H9 (cell line): Measurements from ENCODE around the gene CIART. TPM values are rescaled to one million over a fixed set of nuclear protein-coding genes. Genes with fewer than 3 reads are reported as not detected.
A peak's percentile ranks its signal among the peaks of the same experiment; 100 is the strongest.

Experiments
- DNase-seq: peaks from one replicate; pipeline ENCODE4 v3.0.0-alpha.2; 2017
- H2AFZ ChIP-seq: one replicate; pipeline ENCODE4 v1.6.1; 2013; ENCODE audit warnings: mild to moderate bottlenecking, low read length, control low read depth, moderate library complexity
- H2AK5ac ChIP-seq: 2 replicates; pipeline ENCODE4 v1.6.1; 2013; ENCODE audit warnings: low read length, control low read depth, mixed read lengths; ENCODE audit not compliant: insufficient read length
- H2BK120ac ChIP-seq: one replicate; pipeline ENCODE4 v1.6.1; 2013; ENCODE audit warnings: low read depth, mild to moderate bottlenecking, low read length, control low read depth, inconsistent platforms; ENCODE audit not compliant: poor library complexity, severe bottlenecking
- H2BK12ac ChIP-seq: 2 replicates; pipeline ENCODE4 v1.6.1; 2013; ENCODE audit warnings: low read length, control low read depth, mixed read lengths, low read depth; ENCODE audit not compliant: insufficient read length
- H2BK15ac ChIP-seq: 2 replicates; pipeline ENCODE4 v1.6.1; 2013; ENCODE audit warnings: low read depth, low read length, control low read depth
- H2BK20ac ChIP-seq: one replicate; pipeline ENCODE4 v1.6.1; 2013; ENCODE audit warnings: low read depth, mild to moderate bottlenecking, low read length, control low read depth, inconsistent platforms; ENCODE audit not compliant: poor library complexity, severe bottlenecking
- H2BK5ac ChIP-seq: 2 replicates; pipeline ENCODE4 v1.6.1; 2013; ENCODE audit warnings: low read length, control low read depth, mixed read lengths; ENCODE audit not compliant: insufficient read length
- H3K14ac ChIP-seq: 2 replicates; pipeline ENCODE4 v1.6.1; 2013; ENCODE audit warnings: low read length, control low read depth; ENCODE audit not compliant: insufficient read depth
- H3K18ac ChIP-seq: 2 replicates; pipeline ENCODE4 v1.6.1; 2013; ENCODE audit warnings: low read depth, mild to moderate bottlenecking, mixed read lengths, low read length, control low read depth; ENCODE audit not compliant: insufficient read length
- H3K23ac ChIP-seq: 2 replicates; pipeline ENCODE4 v1.6.1; 2013; ENCODE audit warnings: low read length, control low read depth, mixed read lengths, low read depth; ENCODE audit not compliant: insufficient read length
- H3K23me2 ChIP-seq: 2 replicates; pipeline ENCODE4 v1.6.1; 2013; ENCODE audit warnings: low read depth, mild to moderate bottlenecking, mixed read lengths, low read length, control low read depth; ENCODE audit not compliant: insufficient read length, poor library complexity, severe bottlenecking
- H3K27ac ChIP-seq: 2 replicates; pipeline ENCODE4 v1.5.1; 2013; ENCODE audit warnings: low read length, control low read depth, mixed read lengths, low read depth; ENCODE audit not compliant: insufficient read length
- H3K27me3 ChIP-seq: 2 replicates; pipeline ENCODE4 v1.6.1; 2013; ENCODE audit warnings: low read length, control low read depth, inconsistent platforms; ENCODE audit not compliant: insufficient read depth
- H3K4ac ChIP-seq: 2 replicates; pipeline ENCODE4 v1.6.1; 2013; ENCODE audit warnings: low read depth, mild to moderate bottlenecking, control low read depth, inconsistent platforms, low read length, moderate library complexity
- H3K4me1 ChIP-seq: 2 replicates; pipeline ENCODE4 v1.6.1; 2013; ENCODE audit warnings: low read length, control low read depth, inconsistent platforms; ENCODE audit not compliant: insufficient read depth
- H3K4me2 ChIP-seq: 2 replicates; pipeline ENCODE4 v1.6.1; 2013; ENCODE audit warnings: low read length, control low read depth, mixed read lengths; ENCODE audit not compliant: insufficient read length, insufficient read depth
- H3K56ac ChIP-seq: 2 replicates; pipeline ENCODE4 v1.6.1; 2013; ENCODE audit warnings: low read depth, mild to moderate bottlenecking, mixed read lengths, low read length, control low read depth; ENCODE audit not compliant: insufficient read length
- H3K79me1 ChIP-seq: 2 replicates; pipeline ENCODE4 v1.6.1; 2013; ENCODE audit warnings: low read depth, mild to moderate bottlenecking, moderate library complexity, low read length, control low read depth, inconsistent platforms; ENCODE audit not compliant: insufficient read depth, poor library complexity, severe bottlenecking
- H3K79me2 ChIP-seq: 2 replicates; pipeline ENCODE4 v1.6.1; 2013; ENCODE audit warnings: low read length, control low read depth, inconsistent platforms; ENCODE audit not compliant: insufficient read depth
- H3K9ac ChIP-seq: 2 replicates; pipeline ENCODE4 v1.6.1; 2013; ENCODE audit warnings: low read length, control low read depth, mixed read lengths; ENCODE audit not compliant: insufficient read length; ENCODE audit errors: extremely low read depth
- H3K9me3 ChIP-seq: one replicate; pipeline ENCODE4 v1.6.1; 2013; ENCODE audit warnings: low read depth, low read length, inconsistent platforms; ENCODE audit not compliant: control insufficient read depth
- H3T11ph ChIP-seq: one replicate; pipeline ENCODE4 v1.6.1; 2013; ENCODE audit warnings: mild to moderate bottlenecking, low read length, control low read depth, inconsistent platforms
- H4K20me1 ChIP-seq: one replicate; pipeline ENCODE4 v1.6.1; 2013; ENCODE audit not compliant: control insufficient read depth, insufficient read length, insufficient read depth
- H4K5ac ChIP-seq: 2 replicates; pipeline ENCODE4 v1.6.1; 2013; ENCODE audit warnings: low read depth, mild to moderate bottlenecking, mixed read lengths, low read length, control low read depth; ENCODE audit not compliant: insufficient read length
- H4K8ac ChIP-seq: replicated peaks from 2 replicates; pipeline ENCODE4 v1.6.1; 2013; ENCODE audit warnings: low read length, control low read depth, mixed read lengths, low read depth; ENCODE audit not compliant: insufficient read length
- H4K91ac ChIP-seq: 2 replicates; pipeline ENCODE4 v1.6.1; 2013; ENCODE audit warnings: low read depth, mild to moderate bottlenecking, moderate library complexity, mixed read lengths, low read length, control low read depth; ENCODE audit not compliant: insufficient read length
- H3K27ac Mint-ChIP-seq, 3 experiments: 2 replicates in 2 of 3; 3 replicates in 1 of 3; pipeline ENCODE4 v1.8.0; 2020 to 2021; ENCODE audit warnings: mixed read lengths in 3 of 3, mild to moderate bottlenecking in 1 of 3, moderate library complexity in 1 of 3
- H3K27me3 Mint-ChIP-seq: 2 replicates; pipeline ENCODE4 v1.8.0; 2021; ENCODE audit warnings: low read depth, mild to moderate bottlenecking, moderate library complexity, mixed read lengths
- H3K36me3 Mint-ChIP-seq, 3 experiments: 2 replicates in 2 of 3; 3 replicates in 1 of 3; pipeline ENCODE4 v1.8.0; 2020 to 2021; ENCODE audit warnings: low read depth in 3 of 3, mixed read lengths in 3 of 3; ENCODE audit not compliant: insufficient read depth in 1 of 3
- H3K4me1 Mint-ChIP-seq, 2 experiments: 2 replicates each; pipeline ENCODE4 v1.8.0; 2020; ENCODE audit warnings: mixed read lengths in 2 of 2
- H3K4me3 Mint-ChIP-seq, 2 experiments: 2 replicates in 1 of 2; 3 replicates in 1 of 2; pipeline ENCODE4 v1.8.0; 2020 to 2021; ENCODE audit warnings: mild to moderate bottlenecking in 2 of 2, mixed read lengths in 2 of 2, moderate library complexity in 1 of 2
- H3K9me3 Mint-ChIP-seq, 2 experiments: 2 replicates in 1 of 2; 3 replicates in 1 of 2; pipeline ENCODE4 v1.8.0; 2020; ENCODE audit warnings: mild to moderate bottlenecking in 2 of 2, mixed read lengths in 2 of 2, moderate library complexity in 1 of 2
- CTCF ChIP-seq: fragments of 200-600 bp; sonication (generic); conservative IDR thresholded peaks from 3 replicates; pipeline ENCODE4 v1.8.0; 2021; ENCODE audit warnings: antibody characterized with exemption, mild to moderate bottlenecking
- WGBS: extraction: QIAGEN DNeasy Blood & Tissue Kit; methylation state at CpG from one replicate; pipeline ENCODE4 v1.1.7; 2013; ENCODE audit warnings: missing lambda C conversion rate, low lambda C conversion rate, mixed read lengths; ENCODE audit not compliant: insufficient read length; ENCODE audit errors: extremely low coverage; 5-methylcytosine and 5-hydroxymethylcytosine counted together
- total RNA-seq: library from RNA; stranded (reverse); gene quantifications from 2 replicates; pipeline ENCODE4 v1.2.1, GENCODE V29; 2021

CIART gene
- total RNA-seq, 1 experiment from 2014 or later: 15.6 TPM

DNA sequence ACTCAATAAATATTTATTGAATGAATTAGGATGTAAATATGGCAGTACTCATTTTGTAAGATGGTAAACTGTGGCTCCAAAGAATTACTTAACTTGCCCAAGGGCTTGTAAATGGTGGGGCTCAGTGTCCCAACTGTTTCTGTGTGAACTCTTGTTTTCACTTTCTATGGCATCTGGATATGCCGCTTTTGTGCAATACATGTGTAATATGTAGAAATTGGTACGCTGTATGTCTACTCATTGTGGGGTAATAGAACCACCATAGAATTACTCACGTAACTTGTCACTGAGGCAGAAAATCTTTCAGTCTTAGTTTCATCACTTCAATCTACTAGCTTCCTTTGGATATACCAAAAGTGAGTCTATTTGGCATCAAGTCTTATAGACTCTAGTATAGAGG lies 40.0 kb downstream of the CIART start:
- H3K27ac Mint-ChIP-seq: no peak overlapping the region
- H3K27ac ChIP-seq: no peak overlapping the region
- DNase-seq: no peak
- H2BK20ac ChIP-seq: no peak overlapping the region
- no CpG with 5 or more reads among the region's 3 CpGs for WGBS
- H2BK12ac ChIP-seq: no peak overlapping the region
- peak overlapping the region; percentile 81 for H3K9ac ChIP-seq
- H3K56ac ChIP-seq: no peak overlapping the region
- no peak overlapping the region for H2BK5ac ChIP-seq
- no peak overlapping the region for H4K8ac ChIP-seq
- H3K23ac ChIP-seq: no peak overlapping the region
- peaks cover 12 to 37% (median 37%) of the 10 kb centered on the region in 3 experiments; a peak in 6 of 7 replicates for H3K36me3 Mint-ChIP-seq
- H4K91ac ChIP-seq: no peak overlapping the region
- peaks cover 4 to 5% of the 10 kb centered on the region in 2 experiments; a peak in 2 of 4 replicates for H3K4me1 Mint-ChIP-seq
- no peak overlapping the region for H3T11ph ChIP-seq
- no peak overlapping the region for H2AK5ac ChIP-seq
- TF ChIP-seq CTCF: no peak
- H2BK15ac ChIP-seq: no peak overlapping the region
- no peak overlapping the region for H3K18ac ChIP-seq
- no peak overlapping the region for H3K4ac ChIP-seq
- no peaks in the 10 kb centered on the region for H4K20me1 ChIP-seq
- no peaks in the 10 kb centered on the region for H3K9me3 ChIP-seq
- no peaks in the 10 kb centered on the region for H3K27me3 Mint-ChIP-seq
- no peaks in the 10 kb centered on the region for H3K79me1 ChIP-seq
- H2BK120ac ChIP-seq: no peak overlapping the region
- peak overlapping the region; percentile 99 to 100 for H3K4me3 Mint-ChIP-seq
- no peaks in the 10 kb centered on the region for H3K23me2 ChIP-seq
- peaks cover 13% of the 10 kb centered on the region; the same call in 1 of the 2 replicates for H3K79me2 ChIP-seq
- no peak overlapping the region for H2AFZ ChIP-seq
- no peak overlapping the region for H3K14ac ChIP-seq
- no peaks in the 10 kb centered on the region for H3K9me3 Mint-ChIP-seq
- H3K4me2 ChIP-seq: peak overlapping the region; percentile 48
- no peaks in the 10 kb centered on the region for H3K27me3 ChIP-seq
- H4K5ac ChIP-seq: no peak overlapping the region
- no peaks in the 10 kb centered on the region for H3K4me1 ChIP-seq
